Activated T-helper 1 cell treated with anti-CD3 and anti-CD28 coated beads, Interleukin-12 subunit alpha, Interleukin-12 subunit beta, Interleukin-2, Interleukin-4 antibody, amounts not matched to agents 30 ng/mL and 10 ng/mL and 1 ng/mL, durations not matched to agents 14 hours and 24 hours and 36 hours (primary cell): Measurements from ENCODE around the gene MS4A14. TPM values are rescaled to one million over a fixed set of nuclear protein-coding genes. Genes with fewer than 3 reads are reported as not detected.
"Not testable (repeated sequence)": the region's sequence is repeated elsewhere in the genome, so short reads cannot be mapped to it uniquely, and the experiment has no call there.

Source experiments
- DNase-seq: peaks from one replicate; pipeline ENCODE4 v3.0.0; 2021; ENCODE audit warnings: low spot score
- H3K27ac Mint-ChIP-seq: one replicate; pipeline ENCODE4 v1.8.0; 2021; ENCODE audit warnings: mild to moderate bottlenecking, mixed read lengths
- H3K27me3 Mint-ChIP-seq: one replicate; pipeline ENCODE4 v1.8.0; 2022; ENCODE audit warnings: mild to moderate bottlenecking, moderate library complexity, mixed read lengths; ENCODE audit not compliant: insufficient read depth
- H3K36me3 Mint-ChIP-seq: one replicate; pipeline ENCODE4 v1.8.0; 2021; ENCODE audit warnings: low read depth, mixed read lengths
- H3K4me1 Mint-ChIP-seq: one replicate; pipeline ENCODE4 v1.8.0; 2021; ENCODE audit warnings: low read depth, mixed read lengths
- H3K4me3 Mint-ChIP-seq: one replicate; pipeline ENCODE4 v1.8.0; 2021; ENCODE audit warnings: mild to moderate bottlenecking, moderate library complexity, mixed read lengths
- H3K9me3 Mint-ChIP-seq: one replicate; pipeline ENCODE4 v1.8.0; 2021; ENCODE audit warnings: mixed read lengths
- intact Hi-C: fragments of 100-400 bp; cut with micrococcal nuclease; formaldehyde crosslinking; loops from one replicate; pipeline ENCODE4 v1.15.1; 2024
- total RNA-seq: library from RNA; stranded (reverse); gene quantifications from 2 replicates; pipeline ENCODE4 v1.2.3, GENCODE V29; 2022

The MS4A14 gene, protein sequence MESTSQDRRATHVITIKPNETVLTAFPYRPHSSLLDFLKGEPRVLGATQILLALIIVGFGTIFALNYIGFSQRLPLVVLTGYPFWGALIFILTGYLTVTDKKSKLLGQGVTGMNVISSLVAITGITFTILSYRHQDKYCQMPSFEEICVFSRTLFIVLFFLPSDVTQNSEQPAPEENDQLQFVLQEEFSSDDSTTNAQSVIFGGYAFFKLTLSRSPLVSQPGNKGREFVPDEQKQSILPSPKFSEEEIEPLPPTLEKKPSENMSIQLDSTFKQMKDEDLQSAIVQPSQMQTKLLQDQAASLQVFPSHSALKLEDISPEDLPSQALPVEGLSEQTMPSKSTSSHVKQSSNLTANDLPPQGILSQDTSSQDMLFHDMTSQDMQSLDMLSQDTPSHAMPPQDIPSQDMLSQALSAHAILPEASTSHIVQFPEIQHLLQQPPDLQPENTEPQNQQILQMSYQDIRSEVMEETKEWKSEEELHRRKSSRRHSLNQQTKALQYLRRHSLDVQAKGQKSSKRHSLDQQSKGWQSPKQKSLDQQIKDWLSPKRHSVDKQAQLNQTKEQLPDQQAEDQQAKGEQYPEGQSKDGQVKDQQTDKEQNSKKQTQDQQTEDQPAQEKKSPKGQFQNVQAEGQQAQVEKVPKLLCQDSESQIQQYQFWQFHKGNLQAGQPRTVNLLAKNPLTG
- total RNA-seq: not detected in 2 replicates

DNA sequence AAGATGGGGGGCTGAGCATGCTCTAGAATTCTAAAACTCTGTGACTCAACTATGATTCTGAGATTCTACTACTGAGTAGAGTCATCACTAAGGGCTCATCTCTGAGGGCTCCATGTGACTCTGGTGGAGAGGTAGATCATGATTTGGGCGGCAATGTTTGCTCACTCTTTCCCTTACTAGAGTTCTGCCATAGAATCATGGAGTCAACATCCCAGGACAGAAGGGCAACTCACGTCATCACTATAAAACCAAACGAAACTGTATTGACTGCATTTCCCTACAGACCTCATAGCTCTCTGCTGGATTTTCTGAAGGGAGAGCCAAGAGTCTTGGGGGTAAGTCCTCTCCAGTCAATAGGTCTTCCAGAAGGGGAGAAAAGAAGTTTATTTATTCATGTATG lies at the start of gene MS4A14:
Gene MS4A14 (plus strand): TSS at position 78 of the 400 bp plus-strand sequence. CDS start 120 bp downstream, at position 198.
- Mint-ChIP-seq H3K9me3 (no peaks in the 10 kb centered on the region), H3K4me1 (no peaks in the 10 kb centered on the region), H3K36me3 (no peaks in the 10 kb centered on the region), H3K27me3 (peaks cover 1% of the 10 kb centered on the region), H3K27ac (no peak within 1 kb of the TSS), H3K4me3 (no peak within 1 kb of the TSS)
- intact Hi-C loops: no loop called here
- DNase-seq: no peak

DNA sequence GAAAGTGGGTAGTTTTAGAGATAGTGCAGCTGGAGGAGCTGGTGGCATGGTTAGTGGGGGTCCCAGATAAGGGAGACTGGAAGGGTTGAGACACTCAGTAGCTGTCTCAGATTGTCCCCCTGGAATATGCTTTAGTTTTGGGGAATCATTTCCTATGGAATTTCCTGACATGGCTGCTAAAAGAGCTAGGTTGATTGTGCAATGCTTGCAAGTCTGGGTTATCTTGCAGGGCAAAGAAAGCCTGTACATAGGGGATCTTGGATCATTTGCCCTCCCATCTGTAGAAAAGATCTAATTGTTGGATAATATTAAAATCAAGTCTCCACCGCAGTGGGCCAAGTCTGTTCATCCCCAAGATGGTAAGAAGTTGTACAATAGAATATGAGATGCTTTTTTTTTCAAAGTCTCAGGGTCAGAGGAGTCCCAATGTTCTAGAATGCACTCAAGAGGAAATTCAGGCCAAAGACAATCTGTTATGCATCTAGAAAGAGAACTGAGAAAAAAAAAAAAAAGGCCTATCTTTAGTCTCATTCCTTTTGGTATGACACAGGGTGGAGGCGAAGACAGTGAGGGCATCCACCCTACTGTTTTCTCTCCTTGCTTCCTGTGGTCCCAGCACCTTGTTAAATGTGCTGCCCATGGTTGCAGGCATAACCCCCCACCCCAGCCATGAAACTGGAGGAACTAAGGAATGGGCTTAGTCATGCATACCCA lies 49.0 kb upstream of the MS4A14 start:
- no peaks in the 10 kb centered on the region for H3K9me3 Mint-ChIP-seq
- no peak overlapping the region for H3K27ac Mint-ChIP-seq
- no peaks in the 10 kb centered on the region for H3K4me1 Mint-ChIP-seq
- no peak overlapping the region for H3K4me3 Mint-ChIP-seq
- DNase-seq: no peak
- intact Hi-C loops: no loop called here
- no peaks in the 10 kb centered on the region for H3K36me3 Mint-ChIP-seq
- peaks cover 4% of the 10 kb centered on the region for H3K27me3 Mint-ChIP-seq

DNA sequence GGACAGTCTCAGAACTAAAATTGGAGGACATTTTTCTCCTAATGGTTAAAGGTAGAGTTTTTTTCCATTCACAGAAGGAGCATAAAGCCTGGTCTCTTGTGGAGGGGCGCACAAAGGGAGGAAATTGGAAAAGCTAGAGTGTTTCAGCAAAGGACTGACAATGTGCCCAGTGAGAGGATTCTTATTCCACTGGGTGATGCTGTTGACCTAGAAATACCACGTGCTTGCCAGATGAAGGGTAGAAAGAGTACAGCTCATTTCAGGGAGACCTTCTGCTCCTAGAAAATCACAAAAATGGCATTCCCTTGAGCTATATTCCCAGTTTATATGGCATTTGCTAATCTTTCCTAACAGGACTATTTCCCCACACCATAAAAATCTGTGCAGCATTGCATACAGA lies 48.1 kb upstream of the MS4A14 start:
- Mint-ChIP-seq H3K9me3 (no peaks in the 10 kb centered on the region), H3K4me1 (no peaks in the 10 kb centered on the region), H3K36me3 (no peaks in the 10 kb centered on the region), H3K4me3 (no peak overlapping the region), H3K27me3 (peaks cover 4% of the 10 kb centered on the region), H3K27ac (no peak overlapping the region)
- intact Hi-C loops: no loop called here
- no peak for DNase-seq

DNA sequence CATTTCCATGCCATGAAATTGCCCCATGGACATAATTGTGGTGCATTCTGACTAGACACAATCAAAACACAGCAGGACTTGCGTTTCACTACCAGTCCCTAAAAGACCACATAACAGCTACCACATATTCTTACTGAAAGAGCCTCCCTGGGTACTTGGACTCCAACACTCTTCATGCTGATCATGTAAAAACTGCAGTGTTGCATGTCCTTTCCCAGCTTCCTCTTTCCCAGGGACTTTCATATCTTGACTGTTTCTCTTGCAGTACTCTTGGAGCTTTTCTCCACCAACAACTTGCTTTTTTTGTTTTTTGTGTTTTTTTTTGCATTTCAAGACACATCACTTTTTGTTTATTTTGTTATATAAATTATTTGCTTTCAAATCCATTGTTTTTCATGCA lies 46.3 kb upstream of the MS4A14 start:
- no peaks in the 10 kb centered on the region for H3K9me3 Mint-ChIP-seq
- intact Hi-C loops: no loop called here
- no peak overlapping the region for H3K27ac Mint-ChIP-seq
- peaks cover 4% of the 10 kb centered on the region for H3K27me3 Mint-ChIP-seq
- no peak for DNase-seq
- no peak overlapping the region for H3K4me3 Mint-ChIP-seq
- no peaks in the 10 kb centered on the region for H3K4me1 Mint-ChIP-seq
- no peaks in the 10 kb centered on the region for H3K36me3 Mint-ChIP-seq

DNA sequence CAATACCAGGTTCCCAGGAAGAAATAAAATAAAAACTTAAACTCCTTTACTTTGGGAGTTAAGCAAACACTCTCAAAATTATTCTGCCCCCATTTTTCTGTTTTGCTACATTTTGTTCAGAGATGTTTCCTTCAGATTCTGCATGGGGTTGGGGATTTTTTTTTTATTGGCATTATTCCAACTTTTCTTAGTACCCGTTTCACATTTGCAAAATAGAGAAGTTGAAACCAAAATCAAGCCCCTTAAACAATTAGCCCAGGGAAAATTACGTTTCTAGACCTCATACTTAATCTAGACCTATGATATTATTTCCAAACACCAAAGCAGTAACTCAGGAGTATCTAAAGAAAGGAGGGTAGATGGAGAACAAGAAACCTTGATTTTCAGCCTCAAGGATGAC lies 38.5 kb upstream of the MS4A14 start:
- Mint-ChIP-seq H3K27ac (no peak overlapping the region), H3K27me3 (no peaks in the 10 kb centered on the region), H3K4me1 (no peaks in the 10 kb centered on the region), H3K9me3 (no peaks in the 10 kb centered on the region), H3K4me3 (no peak overlapping the region), H3K36me3 (no peaks in the 10 kb centered on the region)
- intact Hi-C loops: no loop called here
- DNase-seq: no peak

DNA sequence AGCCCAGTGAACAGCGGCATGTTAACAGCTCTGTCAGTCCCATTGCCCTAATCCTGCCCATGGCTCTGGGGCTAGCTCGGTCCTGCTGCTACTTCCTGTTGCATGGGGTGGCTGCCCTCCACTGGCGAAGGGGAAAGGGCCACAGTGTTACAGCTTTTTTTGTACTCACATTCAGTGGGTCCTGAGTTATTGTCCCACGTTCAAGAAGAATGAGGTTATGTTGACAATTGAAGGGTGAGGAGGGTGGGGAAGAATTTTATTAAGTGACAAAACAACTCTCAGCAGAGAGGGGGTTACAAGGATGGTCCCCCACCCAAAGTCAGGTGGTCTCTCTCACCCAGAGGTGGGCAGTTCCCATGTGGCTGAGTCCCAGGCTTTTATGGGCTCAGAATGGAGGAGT lies 35.6 kb upstream of the MS4A14 start:
- Mint-ChIP-seq H3K9me3 (no peaks in the 10 kb centered on the region), H3K36me3 (no peaks in the 10 kb centered on the region), H3K4me1 (no peaks in the 10 kb centered on the region), H3K27ac (no peak overlapping the region), H3K4me3 (no peak overlapping the region), H3K27me3 (peaks cover 2% of the 10 kb centered on the region)
- intact Hi-C loops: no loop called here
- DNase-seq: no peak

DNA sequence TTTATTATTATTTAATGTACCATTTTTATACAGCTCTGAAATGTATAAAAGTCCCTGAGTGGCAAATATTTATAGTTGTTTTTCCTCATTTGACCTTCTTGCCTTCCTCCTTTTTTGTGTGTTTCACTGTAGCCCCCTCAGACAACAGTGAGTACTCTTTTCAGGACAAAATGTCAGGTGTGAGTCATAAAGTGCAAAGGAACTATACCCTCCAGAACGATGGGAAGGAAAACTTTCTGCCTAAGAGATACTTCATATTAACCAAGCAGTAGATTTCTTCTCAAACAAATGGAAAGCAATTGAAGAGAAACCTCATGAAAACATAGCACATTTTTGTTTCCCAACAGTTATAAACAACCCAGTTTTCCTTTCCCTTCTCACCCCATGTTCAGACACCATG lies 34.0 kb upstream of the MS4A14 start:
- no peak for DNase-seq
- Mint-ChIP-seq H3K9me3 (no peaks in the 10 kb centered on the region), H3K4me3 (no peak overlapping the region), H3K36me3 (no peaks in the 10 kb centered on the region), H3K27ac (no peak overlapping the region), H3K27me3 (peaks cover 2% of the 10 kb centered on the region), H3K4me1 (no peaks in the 10 kb centered on the region)
- intact Hi-C loops: no loop called here

DNA sequence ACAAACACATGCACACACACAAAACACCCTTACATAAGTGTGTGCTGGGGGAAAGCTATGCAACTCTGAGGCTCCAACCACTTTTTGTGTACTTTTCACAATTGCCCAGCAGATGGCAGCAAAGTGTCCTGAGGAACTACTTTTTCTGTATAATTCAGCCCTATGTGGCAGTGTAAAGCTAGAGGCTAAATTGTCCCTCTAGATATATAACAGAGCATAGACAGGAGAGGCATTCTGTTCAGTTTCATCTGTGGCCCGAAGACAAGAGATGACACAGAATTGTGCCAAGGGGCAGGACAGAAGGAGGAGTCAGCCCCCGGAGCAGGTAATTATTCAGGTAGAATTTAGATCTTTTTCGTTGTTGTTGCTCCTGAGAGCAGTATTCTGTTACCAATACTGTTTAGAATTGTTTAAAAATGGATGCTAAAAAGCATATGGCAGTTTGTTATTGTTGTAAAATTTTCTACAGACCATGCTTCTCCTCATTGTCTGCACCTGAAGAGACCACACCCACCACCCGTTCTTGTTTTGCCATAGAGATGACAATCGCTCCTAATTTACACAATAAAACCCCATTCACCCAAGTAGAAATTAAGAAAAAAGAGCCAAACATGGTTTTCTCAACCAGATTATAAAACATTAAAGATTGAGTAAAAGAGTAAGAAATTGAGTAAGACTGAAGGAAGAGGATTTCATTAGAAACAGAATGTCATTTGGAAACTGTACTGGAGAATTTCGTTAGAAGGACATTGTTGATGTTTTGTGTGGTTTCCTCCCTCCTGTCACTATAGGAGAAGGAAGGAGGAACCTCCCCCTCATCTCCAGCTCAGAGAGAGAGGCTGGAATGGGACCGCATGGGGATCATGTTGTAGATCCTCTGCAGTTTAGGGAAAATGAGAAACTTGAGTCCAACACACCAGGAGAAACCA lies 32.5 kb upstream of the MS4A14 start:
- Mint-ChIP-seq H3K9me3 (no peaks in the 10 kb centered on the region), H3K4me3 (no peak overlapping the region), H3K27me3 (peaks cover 2% of the 10 kb centered on the region), H3K36me3 (no peaks in the 10 kb centered on the region), H3K27ac (no peak overlapping the region), H3K4me1 (no peaks in the 10 kb centered on the region)
- intact Hi-C loops: loop anchor here (1.0 kb wide), 2 partner anchors 122 to 254 kb away; no protein-coding TSS in a partner anchor
- peak; percentile 40 for DNase-seq

DNA sequence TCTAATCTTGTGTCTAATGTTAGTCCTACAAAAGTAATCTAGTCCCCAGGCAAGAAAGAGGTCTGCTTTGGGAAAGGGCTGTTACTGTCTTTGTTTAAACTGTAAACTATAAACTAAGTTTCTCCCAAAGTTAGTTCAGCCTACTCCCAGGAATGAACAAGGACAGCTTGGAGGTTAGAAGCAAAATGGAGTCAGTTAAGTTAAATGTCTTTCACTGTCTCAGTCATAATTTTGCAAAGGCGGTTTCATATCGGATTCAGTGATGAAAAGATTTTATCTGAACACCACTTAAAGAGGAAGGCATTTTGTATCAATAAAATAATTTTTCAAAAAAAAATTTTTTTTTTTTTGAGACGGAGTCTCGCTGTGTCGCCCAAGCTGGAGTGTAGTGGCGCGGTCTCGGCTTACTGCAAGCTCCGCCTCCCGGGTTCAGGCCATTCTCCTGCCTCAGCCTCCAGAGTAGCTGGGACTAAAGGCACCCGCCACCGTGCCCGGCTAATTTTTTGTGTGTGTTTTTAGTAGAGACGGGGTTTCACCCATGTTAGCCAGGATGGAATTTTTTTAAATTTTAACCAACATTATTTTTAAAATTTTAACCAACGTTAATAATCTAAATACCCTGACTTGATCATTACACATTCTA lies 29.9 kb upstream of the MS4A14 start:
- H3K4me3 Mint-ChIP-seq, H3K4me1 Mint-ChIP-seq, H3K36me3 Mint-ChIP-seq, H3K27ac Mint-ChIP-seq, H3K9me3 Mint-ChIP-seq, DNase-seq, H3K27me3 Mint-ChIP-seq, intact Hi-C loops: not testable (repeated sequence)

DNA sequence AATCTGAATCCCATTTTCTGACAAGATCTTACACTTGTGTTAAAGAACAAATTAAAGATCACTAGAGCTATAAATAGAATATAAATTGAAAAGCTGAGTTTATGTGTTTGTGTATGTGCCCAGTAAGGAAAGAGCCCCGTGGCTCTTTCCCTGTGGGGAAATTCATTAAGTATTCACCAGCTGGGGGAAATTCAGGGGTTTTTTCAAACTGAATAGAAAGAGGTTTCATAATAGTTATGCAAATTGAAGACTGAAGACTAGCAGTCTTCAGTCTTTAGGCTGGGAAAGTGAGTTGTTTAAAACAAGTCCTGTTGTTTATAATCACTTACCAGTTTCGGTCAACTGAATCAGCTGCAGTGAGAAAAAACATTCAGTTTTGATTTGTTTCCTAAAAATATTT lies 29.2 kb upstream of the MS4A14 start:
- Mint-ChIP-seq H3K4me1 (no peaks in the 10 kb centered on the region), H3K27me3 (peaks cover 2% of the 10 kb centered on the region), H3K9me3 (no peaks in the 10 kb centered on the region), H3K4me3 (no peak overlapping the region), H3K36me3 (no peaks in the 10 kb centered on the region), H3K27ac (no peak overlapping the region)
- intact Hi-C loops: no loop called here
- no peak for DNase-seq

DNA sequence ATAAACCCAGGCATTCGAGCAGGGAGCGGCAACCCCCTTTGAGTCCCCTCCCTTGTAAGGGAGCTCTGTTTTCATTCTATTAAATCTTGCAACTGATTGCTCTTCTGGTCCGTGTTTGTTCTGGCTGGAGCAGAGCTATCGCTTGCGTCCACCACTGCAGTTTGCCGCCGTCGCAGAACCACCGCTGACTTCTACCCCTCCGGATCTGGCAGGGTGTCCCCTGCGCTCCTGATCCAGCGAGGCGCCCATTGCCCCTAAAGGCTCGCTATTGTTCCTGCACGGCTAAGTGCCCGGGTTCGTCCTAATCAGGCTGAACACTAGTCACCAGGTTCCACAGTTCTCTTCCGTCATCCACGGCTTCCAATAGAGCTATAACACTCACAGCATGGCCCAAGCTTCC lies 28.4 kb upstream of the MS4A14 start:
- Mint-ChIP-seq H3K27ac (no peak overlapping the region), H3K27me3 (peaks cover 2% of the 10 kb centered on the region)
- intact Hi-C loops: no loop called here

DNA sequence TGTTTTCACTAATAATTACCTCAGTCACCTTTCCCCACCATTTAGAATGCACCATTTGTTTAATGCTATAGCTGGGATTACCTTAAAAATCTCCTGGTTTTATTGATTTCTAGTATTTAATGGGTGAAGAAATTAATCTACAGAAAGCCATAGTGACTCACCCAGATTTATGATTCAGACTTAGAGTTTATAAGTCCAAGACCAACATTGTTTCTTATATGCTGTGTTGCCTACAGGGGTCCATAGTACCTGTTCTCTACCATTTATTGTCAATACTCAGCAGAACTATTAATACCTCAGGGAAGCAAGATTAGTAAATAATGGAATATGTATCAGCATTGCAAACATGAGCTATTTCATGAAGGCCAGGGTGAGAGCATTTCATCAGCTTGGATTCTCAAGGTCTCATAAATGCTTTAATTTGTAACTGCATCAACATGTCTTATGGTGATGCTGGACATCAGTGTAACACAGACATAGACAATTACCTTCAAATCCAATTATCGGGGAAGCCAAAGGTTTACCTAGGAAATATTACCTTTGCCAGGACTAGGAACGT lies 25.9 kb upstream of the MS4A14 start:
- no peaks in the 10 kb centered on the region for H3K4me1 Mint-ChIP-seq
- H3K9me3 Mint-ChIP-seq: no peaks in the 10 kb centered on the region
- intact Hi-C loops: no loop called here
- no peak for DNase-seq
- H3K36me3 Mint-ChIP-seq: no peaks in the 10 kb centered on the region
- no peak overlapping the region for H3K4me3 Mint-ChIP-seq
- H3K27me3 Mint-ChIP-seq: no peaks in the 10 kb centered on the region
- H3K27ac Mint-ChIP-seq: no peak overlapping the region

More for the DNA sequence above, 28.4 kb upstream of the MS4A14 start:
- no peaks in the 10 kb centered on the region for H3K36me3 Mint-ChIP-seq
- DNase-seq: no peak
- H3K4me3 Mint-ChIP-seq: no peak overlapping the region
- no peaks in the 10 kb centered on the region for H3K9me3 Mint-ChIP-seq
- H3K4me1 Mint-ChIP-seq: no peaks in the 10 kb centered on the region
